ENCODE measurements around the gene EML5. TPM values are rescaled to one million over a fixed set of nuclear protein-coding genes. Genes with fewer than 3 reads are reported as not detected.

EML5 gene
- polyA plus RNA-seq, 3 donors: not detected

DNA sequence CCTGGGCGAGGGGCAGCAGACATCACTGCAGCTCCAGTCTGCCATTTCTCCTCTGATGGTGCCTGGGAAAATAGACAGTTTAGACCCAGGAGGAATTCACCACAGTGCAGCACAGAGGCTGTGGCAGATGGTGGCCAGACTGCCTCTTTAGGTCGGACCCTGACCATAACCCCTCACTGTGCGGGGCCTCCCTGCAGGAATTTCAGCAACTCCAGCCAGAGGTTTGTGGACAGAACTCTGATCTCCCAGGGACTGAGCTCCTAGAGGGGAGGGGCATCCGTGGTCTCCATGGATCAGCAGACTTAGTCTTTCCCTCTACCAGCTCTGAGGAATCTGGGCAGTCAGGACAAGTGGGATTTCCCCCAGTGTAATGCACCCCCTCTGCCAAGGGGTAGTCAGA, 123.4 kb downstream of the EML5 start:
- H3K4me3 Mint-ChIP-seq: no peak overlapping the region
- no peaks in the 10 kb centered on the region for H3K9me3 ChIP-seq (replicated peaks in 1 of 2; ENCODE audit: control insufficient read depth in 1 of 2, insufficient read depth in 1 of 2, low read length in 2 of 2)
- H2AFZ ChIP-seq (ENCODE audit: insufficient read depth, low read depth, low read length, poor library complexity, severe bottlenecking): no peak overlapping the region
- H3K4me2 ChIP-seq (replicated peaks; ENCODE audit: extremely low read depth, low read length, poor library complexity, severe bottlenecking): no peak overlapping the region
- no peak overlapping the region for H3K27ac Mint-ChIP-seq
- H3K9me3 Mint-ChIP-seq: peaks cover 5 to 15% (median 10%) of the 10 kb centered on the region in 7 donors
- TF ChIP-seq, protein P1, sequence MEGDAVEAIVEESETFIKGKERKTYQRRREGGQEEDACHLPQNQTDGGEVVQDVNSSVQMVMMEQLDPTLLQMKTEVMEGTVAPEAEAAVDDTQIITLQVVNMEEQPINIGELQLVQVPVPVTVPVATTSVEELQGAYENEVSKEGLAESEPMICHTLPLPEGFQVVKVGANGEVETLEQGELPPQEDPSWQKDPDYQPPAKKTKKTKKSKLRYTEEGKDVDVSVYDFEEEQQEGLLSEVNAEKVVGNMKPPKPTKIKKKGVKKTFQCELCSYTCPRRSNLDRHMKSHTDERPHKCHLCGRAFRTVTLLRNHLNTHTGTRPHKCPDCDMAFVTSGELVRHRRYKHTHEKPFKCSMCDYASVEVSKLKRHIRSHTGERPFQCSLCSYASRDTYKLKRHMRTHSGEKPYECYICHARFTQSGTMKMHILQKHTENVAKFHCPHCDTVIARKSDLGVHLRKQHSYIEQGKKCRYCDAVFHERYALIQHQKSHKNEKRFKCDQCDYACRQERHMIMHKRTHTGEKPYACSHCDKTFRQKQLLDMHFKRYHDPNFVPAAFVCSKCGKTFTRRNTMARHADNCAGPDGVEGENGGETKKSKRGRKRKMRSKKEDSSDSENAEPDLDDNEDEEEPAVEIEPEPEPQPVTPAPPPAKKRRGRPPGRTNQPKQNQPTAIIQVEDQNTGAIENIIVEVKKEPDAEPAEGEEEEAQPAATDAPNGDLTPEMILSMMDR (IDR thresholded peaks at IDR 0.05): no peak
- WGBS (ENCODE audit: insufficient coverage): 92% methylated on average over 3 of the region's 4 CpGs
- H3K4me3 ChIP-seq (replicated peaks in 1 of 3; ENCODE audit: low read depth in 2 of 3, low read length in 3 of 3): no peak overlapping the region
- H3K36me3 ChIP-seq (replicated peaks in 1 of 2; ENCODE audit: control insufficient read depth in 1 of 2, insufficient read depth in 2 of 2, low read length in 2 of 2): no peaks in the 10 kb centered on the region
- peaks cover 15 to 16% of the 10 kb centered on the region in 2 donors for H3K4me1 ChIP-seq (ENCODE audit: control insufficient read depth in 1 of 2, insufficient read depth in 2 of 2, low read length in 2 of 2)
- no peaks in the 10 kb centered on the region for H3K79me2 ChIP-seq (ENCODE audit: insufficient read depth, low read length)
- H3K27me3 ChIP-seq (ENCODE audit: control insufficient read depth in 2 of 2, insufficient read depth in 2 of 2, low read length in 2 of 2): no peaks in the 10 kb centered on the region
- H3K4me1 Mint-ChIP-seq: peaks cover 16% of the 10 kb centered on the region
- peaks cover 0 to 9% (median 0%) of the 10 kb centered on the region in 3 donors for H3K27me3 Mint-ChIP-seq (ENCODE audit: low read depth in 3 of 3)
- intact Hi-C loops (cut with micrococcal nuclease): no loop called here
- no peak overlapping the region for H3K27ac ChIP-seq (ENCODE audit: low read depth in 1 of 2, low read length in 2 of 2)
- no peaks in the 10 kb centered on the region for H3K36me3 Mint-ChIP-seq
- no peak overlapping the region for H3K9ac ChIP-seq (ENCODE audit: insufficient read depth, low read length, poor library complexity, severe bottlenecking)
- DNase-seq: no peak
- H4K20me1 ChIP-seq (ENCODE audit: insufficient read depth, low read length): no peaks in the 10 kb centered on the region

DNA sequence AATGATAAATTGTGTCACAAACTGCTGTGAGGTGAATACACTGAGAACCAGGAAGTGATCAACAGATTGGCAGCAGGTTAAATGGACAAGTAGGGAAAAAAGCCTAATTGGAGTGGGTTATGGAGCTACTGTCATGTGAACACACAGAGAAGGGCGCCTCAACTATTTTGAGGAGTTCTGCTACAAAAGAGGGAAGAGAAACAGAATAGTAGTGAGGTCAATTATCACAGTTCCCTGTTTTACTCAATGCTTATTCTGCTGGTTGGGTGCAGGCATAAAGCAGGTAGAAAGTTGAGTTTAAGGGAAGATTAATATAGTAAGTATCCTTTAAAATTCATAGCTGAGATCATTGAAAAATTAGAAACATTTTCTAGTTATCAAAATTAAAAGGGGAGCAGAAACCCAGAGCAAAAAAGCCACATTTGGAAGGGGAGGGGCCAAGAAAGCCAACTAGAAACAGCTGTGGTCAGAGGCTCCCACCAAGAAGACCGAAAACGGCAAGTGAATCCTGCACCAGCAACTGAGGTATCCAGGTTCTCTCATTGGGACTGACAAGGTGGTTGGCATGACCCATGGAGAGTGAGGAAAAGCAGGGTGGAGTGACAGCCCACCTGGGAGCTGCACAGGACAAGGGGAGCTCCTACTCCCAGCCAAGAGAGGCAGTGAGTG, 124.2 kb downstream of the EML5 start:
- Histone ChIP-seq H2AFZ (ENCODE audit: insufficient read depth, low read depth, low read length, poor library complexity, severe bottlenecking) (no peak overlapping the region), H3K4me3 (replicated peaks in 1 of 3; ENCODE audit: low read depth in 2 of 3, low read length in 3 of 3) (no peak overlapping the region), H3K4me1 (ENCODE audit: control insufficient read depth in 1 of 2, insufficient read depth in 2 of 2, low read length in 2 of 2) (peaks cover 15 to 16% of the 10 kb centered on the region in 2 donors), H3K27me3 (ENCODE audit: control insufficient read depth in 2 of 2, insufficient read depth in 2 of 2, low read length in 2 of 2) (no peaks in the 10 kb centered on the region), H3K36me3 (replicated peaks in 1 of 2; ENCODE audit: control insufficient read depth in 1 of 2, insufficient read depth in 2 of 2, low read length in 2 of 2) (no peaks in the 10 kb centered on the region), H4K20me1 (ENCODE audit: insufficient read depth, low read length) (no peaks in the 10 kb centered on the region), H3K27ac (ENCODE audit: low read depth in 1 of 2, low read length in 2 of 2) (no peak overlapping the region), H3K9ac (ENCODE audit: insufficient read depth, low read length, poor library complexity, severe bottlenecking) (no peak overlapping the region), H3K79me2 (ENCODE audit: insufficient read depth, low read length) (no peaks in the 10 kb centered on the region), H3K4me2 (replicated peaks; ENCODE audit: extremely low read depth, low read length, poor library complexity, severe bottlenecking) (peak overlapping the region; percentile 15), H3K9me3 (replicated peaks in 1 of 2; ENCODE audit: control insufficient read depth in 1 of 2, insufficient read depth in 1 of 2, low read length in 2 of 2) (no peaks in the 10 kb centered on the region)
- peaks cover 16% of the 10 kb centered on the region for H3K4me1 Mint-ChIP-seq
- H3K36me3 Mint-ChIP-seq: no peaks in the 10 kb centered on the region
- intact Hi-C loops (cut with micrococcal nuclease): no loop called here
- no peak overlapping the region for H3K27ac Mint-ChIP-seq
- TF ChIP-seq, protein P1 (IDR thresholded peaks at IDR 0.05): no peak
- WGBS (ENCODE audit: insufficient coverage): 0% methylated on average over 1 of the region's 3 CpGs
- peaks cover 0 to 9% (median 2%) of the 10 kb centered on the region in 3 donors for H3K27me3 Mint-ChIP-seq (ENCODE audit: low read depth in 3 of 3)
- H3K9me3 Mint-ChIP-seq: peaks cover 5 to 15% (median 7%) of the 10 kb centered on the region in 7 donors
- peak overlapping the region in 1 of 2 donors; percentile 58 for H3K4me3 Mint-ChIP-seq
- peak in 2 of 3 donors; percentile 15 to 25 for DNase-seq
